CD4-positive, alpha-beta T cell treated with Interferon gamma for 1 hour (primary cell): ENCODE results near the gene GADD45G.

Experiments used
- DNase-seq: peaks from one replicate; pipeline ENCODE4 v3.0.0-alpha.2; 2020

GADD45G gene

GRCh38 chr9:89632192-89632733 lies 27.5 kb downstream of the GADD45G start:
- DNase-seq: no peak

GRCh38 chr9:89632736-89633135 lies 27.9 kb downstream of the GADD45G start:
- DNase-seq: no peak

GRCh38 chr9:89633404-89633803 lies 28.6 kb downstream of the GADD45G start:
- no peak for DNase-seq

- no peak for DNase-seq
Observed at GRCh38 chr9:89633920-89634319, 29.1 kb downstream of the GADD45G start.

GRCh38 chr9:89634995-89635742 lies 30.4 kb downstream of the GADD45G start:
- DNase-seq: no peak

GRCh38 chr9:89635816-89636215 lies 31.0 kb downstream of the GADD45G start:
- no peak for DNase-seq

- DNase-seq: no peak
Observed at GRCh38 chr9:89637787-89638186, 33.0 kb downstream of the GADD45G start.

- no peak for DNase-seq
Observed at GRCh38 chr9:89638359-89638758, 33.5 kb downstream of the GADD45G start.

GRCh38 chr9:89638893-89639292 lies 34.1 kb downstream of the GADD45G start:
- DNase-seq: no peak

- no peak for DNase-seq
Observed at GRCh38 chr9:89639367-89639795, 34.6 kb downstream of the GADD45G start.

- no peak for DNase-seq
Observed at GRCh38 chr9:89639961-89640360, 35.1 kb downstream of the GADD45G start.

- DNase-seq: peak; percentile 11
Observed at GRCh38 chr9:89640361-89640760, 35.5 kb downstream of the GADD45G start.

- DNase-seq: no peak
Observed at GRCh38 chr9:89640801-89641200, 36.0 kb downstream of the GADD45G start.

- DNase-seq: no peak
Observed at GRCh38 chr9:89641980-89642379, 37.2 kb downstream of the GADD45G start.

GRCh38 chr9:89642789-89643188 lies 38.0 kb downstream of the GADD45G start:
- DNase-seq: no peak

- no peak for DNase-seq
Observed at GRCh38 chr9:89646189-89646939, 41.6 kb downstream of the GADD45G start.

- DNase-seq: no peak
Observed at GRCh38 chr9:89647366-89648128, 42.7 kb downstream of the GADD45G start.

GRCh38 chr9:89648247-89649000 lies 43.6 kb downstream of the GADD45G start:
- no peak for DNase-seq

GRCh38 chr9:89649039-89649691 lies 44.4 kb downstream of the GADD45G start:
- DNase-seq: no peak

- no peak for DNase-seq
Observed at GRCh38 chr9:89654025-89654662, 49.3 kb downstream of the GADD45G start.
